NK-92 treated with Interleukin-12 subunit alpha and Interleukin-12 subunit beta, amount 100 ng/mL, for 24 hours (cell line): ENCODE measurements around the gene NWD2.

Experiments used
- DNase-seq: peaks from one replicate; lab custom pipeline; 2025; lab: John Stamatoyannopoulos, UW

Gene NWD2

GRCh38 chr4:37279894-37280592, 35.5 kb downstream of the NWD2 start:
- no peak for DNase-seq

GRCh38 chr4:37299468-37299867, 54.9 kb downstream of the NWD2 start:
- no peak for DNase-seq

GRCh38 chr4:37304612-37305011, 60.1 kb downstream of the NWD2 start:
- DNase-seq = no peak

- DNase-seq = no peak
Observed at GRCh38 chr4:37305984-37306383, 61.4 kb downstream of the NWD2 start.

- no peak for DNase-seq
Observed at GRCh38 chr4:37317104-37317643, 72.6 kb downstream of the NWD2 start.

- DNase-seq = no peak
Observed at GRCh38 chr4:37320513-37321235, 76.1 kb downstream of the NWD2 start.

GRCh38 chr4:37322122-37322521, 77.6 kb downstream of the NWD2 start:
- no peak for DNase-seq

- DNase-seq = no peak
Observed at GRCh38 chr4:37324546-37324945, 80.0 kb downstream of the NWD2 start.

GRCh38 chr4:37326852-37327251, 82.3 kb downstream of the NWD2 start:
- DNase-seq = no peak

GRCh38 chr4:37338972-37339371, 94.4 kb downstream of the NWD2 start:
- DNase-seq = no peak

- DNase-seq = no peak
Observed at GRCh38 chr4:37358748-37359147, 114.2 kb downstream of the NWD2 start.

GRCh38 chr4:37359261-37359660, 114.7 kb downstream of the NWD2 start:
- no peak for DNase-seq

- no peak for DNase-seq
Observed at GRCh38 chr4:37365888-37366287, 121.3 kb downstream of the NWD2 start.

GRCh38 chr4:37367901-37368300, 123.4 kb downstream of the NWD2 start:
- no peak for DNase-seq

GRCh38 chr4:37370052-37370451, 125.5 kb downstream of the NWD2 start:
- no peak for DNase-seq

- DNase-seq = no peak
Observed at GRCh38 chr4:37381040-37381668, 136.6 kb downstream of the NWD2 start.

- no peak for DNase-seq
Observed at GRCh38 chr4:37383579-37384229, 139.2 kb downstream of the NWD2 start.

- DNase-seq = no peak
Observed at GRCh38 chr4:37385424-37385823, 140.9 kb downstream of the NWD2 start.

GRCh38 chr4:37388681-37389365, 144.3 kb downstream of the NWD2 start:
- DNase-seq = no peak

- no peak for DNase-seq
Observed at GRCh38 chr4:37389366-37389765, 144.8 kb downstream of the NWD2 start.

- DNase-seq = no peak
Observed at GRCh38 chr4:37389967-37390580, 145.5 kb downstream of the NWD2 start.
